H9 (cell line): ENCODE results near the gene LEFTY1. TPM values are rescaled to one million over a fixed set of nuclear protein-coding genes. Genes with fewer than 3 reads are reported as not detected.

Experiments
- DNase-seq: peaks from one replicate; pipeline ENCODE4 v3.0.0-alpha.2; 2017
- H2AFZ ChIP-seq: one replicate; pipeline ENCODE4 v1.6.1; 2013; ENCODE audit warnings: mild to moderate bottlenecking, low read length, control low read depth, moderate library complexity
- H2AK5ac ChIP-seq: 2 replicates; pipeline ENCODE4 v1.6.1; 2013; ENCODE audit warnings: low read length, control low read depth, mixed read lengths; ENCODE audit not compliant: insufficient read length
- H2BK120ac ChIP-seq: one replicate; pipeline ENCODE4 v1.6.1; 2013; ENCODE audit warnings: low read depth, mild to moderate bottlenecking, low read length, control low read depth, inconsistent platforms; ENCODE audit not compliant: poor library complexity, severe bottlenecking
- H2BK12ac ChIP-seq: 2 replicates; pipeline ENCODE4 v1.6.1; 2013; ENCODE audit warnings: low read length, control low read depth, mixed read lengths, low read depth; ENCODE audit not compliant: insufficient read length
- H2BK15ac ChIP-seq: 2 replicates; pipeline ENCODE4 v1.6.1; 2013; ENCODE audit warnings: low read depth, low read length, control low read depth
- H2BK20ac ChIP-seq: one replicate; pipeline ENCODE4 v1.6.1; 2013; ENCODE audit warnings: low read depth, mild to moderate bottlenecking, low read length, control low read depth, inconsistent platforms; ENCODE audit not compliant: poor library complexity, severe bottlenecking
- H2BK5ac ChIP-seq: 2 replicates; pipeline ENCODE4 v1.6.1; 2013; ENCODE audit warnings: low read length, control low read depth, mixed read lengths; ENCODE audit not compliant: insufficient read length
- H3K14ac ChIP-seq: 2 replicates; pipeline ENCODE4 v1.6.1; 2013; ENCODE audit warnings: low read length, control low read depth; ENCODE audit not compliant: insufficient read depth
- H3K18ac ChIP-seq: 2 replicates; pipeline ENCODE4 v1.6.1; 2013; ENCODE audit warnings: low read depth, mild to moderate bottlenecking, mixed read lengths, low read length, control low read depth; ENCODE audit not compliant: insufficient read length
- H3K23ac ChIP-seq: 2 replicates; pipeline ENCODE4 v1.6.1; 2013; ENCODE audit warnings: low read length, control low read depth, mixed read lengths, low read depth; ENCODE audit not compliant: insufficient read length
- H3K23me2 ChIP-seq: 2 replicates; pipeline ENCODE4 v1.6.1; 2013; ENCODE audit warnings: low read depth, mild to moderate bottlenecking, mixed read lengths, low read length, control low read depth; ENCODE audit not compliant: insufficient read length, poor library complexity, severe bottlenecking
- H3K27ac ChIP-seq: 2 replicates; pipeline ENCODE4 v1.5.1; 2013; ENCODE audit warnings: low read length, control low read depth, mixed read lengths, low read depth; ENCODE audit not compliant: insufficient read length
- H3K27me3 ChIP-seq: 2 replicates; pipeline ENCODE4 v1.6.1; 2013; ENCODE audit warnings: low read length, control low read depth, inconsistent platforms; ENCODE audit not compliant: insufficient read depth
- H3K4ac ChIP-seq: 2 replicates; pipeline ENCODE4 v1.6.1; 2013; ENCODE audit warnings: low read depth, mild to moderate bottlenecking, control low read depth, inconsistent platforms, low read length, moderate library complexity
- H3K4me1 ChIP-seq: 2 replicates; pipeline ENCODE4 v1.6.1; 2013; ENCODE audit warnings: low read length, control low read depth, inconsistent platforms; ENCODE audit not compliant: insufficient read depth
- H3K4me2 ChIP-seq: 2 replicates; pipeline ENCODE4 v1.6.1; 2013; ENCODE audit warnings: low read length, control low read depth, mixed read lengths; ENCODE audit not compliant: insufficient read length, insufficient read depth
- H3K56ac ChIP-seq: 2 replicates; pipeline ENCODE4 v1.6.1; 2013; ENCODE audit warnings: low read depth, mild to moderate bottlenecking, mixed read lengths, low read length, control low read depth; ENCODE audit not compliant: insufficient read length
- H3K79me1 ChIP-seq: 2 replicates; pipeline ENCODE4 v1.6.1; 2013; ENCODE audit warnings: low read depth, mild to moderate bottlenecking, moderate library complexity, low read length, control low read depth, inconsistent platforms; ENCODE audit not compliant: insufficient read depth, poor library complexity, severe bottlenecking
- H3K79me2 ChIP-seq: 2 replicates; pipeline ENCODE4 v1.6.1; 2013; ENCODE audit warnings: low read length, control low read depth, inconsistent platforms; ENCODE audit not compliant: insufficient read depth
- H3K9ac ChIP-seq: 2 replicates; pipeline ENCODE4 v1.6.1; 2013; ENCODE audit warnings: low read length, control low read depth, mixed read lengths; ENCODE audit not compliant: insufficient read length; ENCODE audit errors: extremely low read depth
- H3K9me3 ChIP-seq: one replicate; pipeline ENCODE4 v1.6.1; 2013; ENCODE audit warnings: low read depth, low read length, inconsistent platforms; ENCODE audit not compliant: control insufficient read depth
- H3T11ph ChIP-seq: one replicate; pipeline ENCODE4 v1.6.1; 2013; ENCODE audit warnings: mild to moderate bottlenecking, low read length, control low read depth, inconsistent platforms
- H4K20me1 ChIP-seq: one replicate; pipeline ENCODE4 v1.6.1; 2013; ENCODE audit not compliant: control insufficient read depth, insufficient read length, insufficient read depth
- H4K5ac ChIP-seq: 2 replicates; pipeline ENCODE4 v1.6.1; 2013; ENCODE audit warnings: low read depth, mild to moderate bottlenecking, mixed read lengths, low read length, control low read depth; ENCODE audit not compliant: insufficient read length
- H4K8ac ChIP-seq: replicated peaks from 2 replicates; pipeline ENCODE4 v1.6.1; 2013; ENCODE audit warnings: low read length, control low read depth, mixed read lengths, low read depth; ENCODE audit not compliant: insufficient read length
- H4K91ac ChIP-seq: 2 replicates; pipeline ENCODE4 v1.6.1; 2013; ENCODE audit warnings: low read depth, mild to moderate bottlenecking, moderate library complexity, mixed read lengths, low read length, control low read depth; ENCODE audit not compliant: insufficient read length
- H3K27ac Mint-ChIP-seq, 3 experiments: 2 replicates in 2 of 3; 3 replicates in 1 of 3; pipeline ENCODE4 v1.8.0; 2020 to 2021; ENCODE audit warnings: mixed read lengths in 3 of 3, mild to moderate bottlenecking in 1 of 3, moderate library complexity in 1 of 3
- H3K27me3 Mint-ChIP-seq: 2 replicates; pipeline ENCODE4 v1.8.0; 2021; ENCODE audit warnings: low read depth, mild to moderate bottlenecking, moderate library complexity, mixed read lengths
- H3K36me3 Mint-ChIP-seq, 3 experiments: 2 replicates in 2 of 3; 3 replicates in 1 of 3; pipeline ENCODE4 v1.8.0; 2020 to 2021; ENCODE audit warnings: low read depth in 3 of 3, mixed read lengths in 3 of 3; ENCODE audit not compliant: insufficient read depth in 1 of 3
- H3K4me1 Mint-ChIP-seq, 2 experiments: 2 replicates each; pipeline ENCODE4 v1.8.0; 2020; ENCODE audit warnings: mixed read lengths in 2 of 2
- H3K4me3 Mint-ChIP-seq, 2 experiments: 2 replicates in 1 of 2; 3 replicates in 1 of 2; pipeline ENCODE4 v1.8.0; 2020 to 2021; ENCODE audit warnings: mild to moderate bottlenecking in 2 of 2, mixed read lengths in 2 of 2, moderate library complexity in 1 of 2
- H3K9me3 Mint-ChIP-seq, 2 experiments: 2 replicates in 1 of 2; 3 replicates in 1 of 2; pipeline ENCODE4 v1.8.0; 2020; ENCODE audit warnings: mild to moderate bottlenecking in 2 of 2, mixed read lengths in 2 of 2, moderate library complexity in 1 of 2
- WGBS: extraction: QIAGEN DNeasy Blood & Tissue Kit; methylation state at CpG from one replicate; pipeline ENCODE4 v1.1.7; 2013; ENCODE audit warnings: missing lambda C conversion rate, low lambda C conversion rate, mixed read lengths; ENCODE audit not compliant: insufficient read length; ENCODE audit errors: extremely low coverage; 5-methylcytosine and 5-hydroxymethylcytosine counted together
- long read RNA-seq: library from polyadenylated mRNA; unstranded; transcript quantifications from one replicate; pipeline ENCODE4 v2.0.0, GENCODE V29; 2020
- total RNA-seq: library from RNA; stranded (reverse); gene quantifications from 2 replicates; pipeline ENCODE4 v1.2.1, GENCODE V29; 2021
- TF ChIP-seq, protein P1 (sequence below): fragments of 200-600 bp; sonication (generic); conservative IDR thresholded peaks from 3 replicates; pipeline ENCODE4 v1.8.0; 2021; ENCODE audit warnings: antibody characterized with exemption, mild to moderate bottlenecking

Gene LEFTY1, protein sequence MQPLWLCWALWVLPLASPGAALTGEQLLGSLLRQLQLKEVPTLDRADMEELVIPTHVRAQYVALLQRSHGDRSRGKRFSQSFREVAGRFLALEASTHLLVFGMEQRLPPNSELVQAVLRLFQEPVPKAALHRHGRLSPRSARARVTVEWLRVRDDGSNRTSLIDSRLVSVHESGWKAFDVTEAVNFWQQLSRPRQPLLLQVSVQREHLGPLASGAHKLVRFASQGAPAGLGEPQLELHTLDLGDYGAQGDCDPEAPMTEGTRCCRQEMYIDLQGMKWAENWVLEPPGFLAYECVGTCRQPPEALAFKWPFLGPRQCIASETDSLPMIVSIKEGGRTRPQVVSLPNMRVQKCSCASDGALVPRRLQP
- total RNA-seq, result 102 and 107 TPM in 2 replicates
- long read RNA-seq, transcript LEFTY1-201 (4 exons, 1,626 nt), result major isoform, 1,583 of 1,689 reads
- long read RNA-seq, partial matches to known transcripts, result 64 of 1,689 reads
- long read RNA-seq, other reads (novel, unspliced or antisense), result 42 of 1,689 reads

DNA sequence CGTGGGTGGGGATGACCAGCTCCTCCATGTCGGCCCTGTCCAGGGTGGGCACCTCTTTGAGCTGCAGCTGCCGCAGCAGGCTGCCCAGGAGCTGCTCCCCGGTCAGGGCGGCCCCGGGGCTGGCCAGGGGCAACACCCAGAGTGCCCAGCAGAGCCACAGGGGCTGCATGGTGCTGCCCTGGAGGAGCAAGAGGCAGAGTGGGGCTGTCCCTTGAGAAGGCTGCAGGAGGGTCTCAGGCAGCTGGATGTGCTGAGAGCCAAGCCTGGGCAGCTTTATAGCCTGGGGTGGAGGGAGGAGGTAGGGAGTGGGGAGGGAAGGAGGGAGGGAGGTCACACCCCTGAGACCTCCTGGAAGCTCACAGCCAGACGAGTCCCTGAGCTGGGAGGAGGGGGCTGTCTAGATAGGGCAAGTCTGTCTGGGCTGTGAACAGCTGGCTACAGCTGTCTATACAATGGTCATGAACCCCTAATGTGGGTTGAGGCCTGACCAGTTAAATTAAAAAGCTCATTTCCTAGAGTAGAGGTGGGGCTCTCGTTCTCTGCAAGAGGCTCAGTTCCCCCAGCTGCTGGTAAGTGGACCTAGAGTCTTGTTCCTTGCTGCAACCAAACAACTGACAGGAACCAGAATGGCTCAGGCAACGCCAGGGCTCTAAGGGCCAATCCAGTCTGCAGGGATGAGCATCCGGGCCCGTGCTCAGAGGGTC is at the start of gene LEFTY1:
Gene LEFTY1 (minus strand): TSS at position 249 of the 704 bp plus-strand sequence. CDS start 80 bp downstream, at position 169.
- Histone ChIP-seq H3K18ac (peak within 1 kb of the TSS; percentile 27), H2BK15ac (no peak within 1 kb of the TSS), H2BK12ac (no peak within 1 kb of the TSS), H4K20me1 (no peaks in the 10 kb centered on the region), H3K23ac (no peak within 1 kb of the TSS), H3K4ac (no peak within 1 kb of the TSS), H3K4me2 (peak within 1 kb of the TSS; percentile 36), H3T11ph (peak within 1 kb of the TSS; percentile 77), H3K79me1 (no peaks in the 10 kb centered on the region), H2AFZ (no peak within 1 kb of the TSS), H3K56ac (no peak within 1 kb of the TSS), H4K5ac (no peak within 1 kb of the TSS), H3K4me1 (peaks cover 3% of the 10 kb centered on the region; the same call in 1 of the 2 replicates), H3K79me2 (peaks cover 2% of the 10 kb centered on the region; the same call in 1 of the 2 replicates), H2BK120ac (no peak within 1 kb of the TSS), H3K27me3 (no peaks in the 10 kb centered on the region), H3K9ac (peak within 1 kb of the TSS; percentile 86), H2BK5ac (no peak within 1 kb of the TSS), H3K27ac (no peak within 1 kb of the TSS), H2AK5ac (no peak within 1 kb of the TSS), H4K8ac (peak within 1 kb of the TSS; percentile 21), H3K23me2 (no peaks in the 10 kb centered on the region), H3K14ac (no peak within 1 kb of the TSS), H3K9me3 (no peaks in the 10 kb centered on the region), H2BK20ac (no peak within 1 kb of the TSS), H4K91ac (no peak within 1 kb of the TSS)
- TF ChIP-seq, protein P1, sequence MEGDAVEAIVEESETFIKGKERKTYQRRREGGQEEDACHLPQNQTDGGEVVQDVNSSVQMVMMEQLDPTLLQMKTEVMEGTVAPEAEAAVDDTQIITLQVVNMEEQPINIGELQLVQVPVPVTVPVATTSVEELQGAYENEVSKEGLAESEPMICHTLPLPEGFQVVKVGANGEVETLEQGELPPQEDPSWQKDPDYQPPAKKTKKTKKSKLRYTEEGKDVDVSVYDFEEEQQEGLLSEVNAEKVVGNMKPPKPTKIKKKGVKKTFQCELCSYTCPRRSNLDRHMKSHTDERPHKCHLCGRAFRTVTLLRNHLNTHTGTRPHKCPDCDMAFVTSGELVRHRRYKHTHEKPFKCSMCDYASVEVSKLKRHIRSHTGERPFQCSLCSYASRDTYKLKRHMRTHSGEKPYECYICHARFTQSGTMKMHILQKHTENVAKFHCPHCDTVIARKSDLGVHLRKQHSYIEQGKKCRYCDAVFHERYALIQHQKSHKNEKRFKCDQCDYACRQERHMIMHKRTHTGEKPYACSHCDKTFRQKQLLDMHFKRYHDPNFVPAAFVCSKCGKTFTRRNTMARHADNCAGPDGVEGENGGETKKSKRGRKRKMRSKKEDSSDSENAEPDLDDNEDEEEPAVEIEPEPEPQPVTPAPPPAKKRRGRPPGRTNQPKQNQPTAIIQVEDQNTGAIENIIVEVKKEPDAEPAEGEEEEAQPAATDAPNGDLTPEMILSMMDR, result no peak
- no CpG with 5 or more reads among the region's 11 CpGs for WGBS
- H3K4me3 Mint-ChIP-seq, result peak within 1 kb of the TSS; percentile 70 to 75
- DNase-seq, result peak; percentile 84
- peaks cover 39 to 40% of the 10 kb centered on the region in 2 experiments for H3K4me1 Mint-ChIP-seq
- H3K27me3 Mint-ChIP-seq, result peaks cover 2% of the 10 kb centered on the region; the same call in 1 of the 2 replicates
- H3K9me3 Mint-ChIP-seq, result no peaks in the 10 kb centered on the region; a peak in 1 of 5 replicates
- H3K36me3 Mint-ChIP-seq, result peaks cover 0 to 13% (median 0%) of the 10 kb centered on the region in 3 experiments; a peak in 5 of 7 replicates
- H3K27ac Mint-ChIP-seq, result peak within 1 kb of the TSS; percentile 44 to 96 (median 64); a peak in 4 of 7 replicates
